WERI-Rb-1 (cell line): ENCODE measurements around the gene FOXN3.

Experiments used
- DNase-seq: peaks from one replicate; pipeline ENCODE4 v3.0.0-alpha.2; 2020
- H3K27ac ChIP-seq: fragments of 250-450 bp; sonication (Bioruptor Pico); 2 replicates; pipeline ENCODE4 v1.5.1; 2020; ENCODE audit warnings: mild to moderate bottlenecking, moderate library complexity
- H3K27me3 ChIP-seq: fragments of 250-450 bp; sonication (Bioruptor Pico); 2 replicates; pipeline ENCODE4 v1.5.1; 2021; ENCODE audit warnings: mild to moderate bottlenecking, low read depth, moderate library complexity; ENCODE audit not compliant: insufficient read depth, severe bottlenecking
- H3K36me3 ChIP-seq: fragments of 250-450 bp; sonication (Bioruptor Pico); 2 replicates; pipeline ENCODE4 v1.5.1; 2020; ENCODE audit warnings: mild to moderate bottlenecking, moderate library complexity
- H3K4me3 ChIP-seq: 2 replicates; pipeline ENCODE4 v1.5.1; 2011; ENCODE audit warnings: low read depth, mild to moderate bottlenecking, control low read depth, low read length
- H3K9me3 ChIP-seq: fragments of 250-450 bp; sonication (Bioruptor Pico); 2 replicates; pipeline ENCODE4 v1.5.1; 2021; ENCODE audit warnings: mild to moderate bottlenecking, moderate library complexity; ENCODE audit not compliant: severe bottlenecking
- TF ChIP-seq, protein P1 (sequence below): IDR thresholded peaks from 2 replicates; pipeline ENCODE4 v1.5.1; 2011; ENCODE audit warnings: low read depth, mild to moderate bottlenecking, control low read depth, inconsistent platforms, low read length

The FOXN3 gene, protein sequence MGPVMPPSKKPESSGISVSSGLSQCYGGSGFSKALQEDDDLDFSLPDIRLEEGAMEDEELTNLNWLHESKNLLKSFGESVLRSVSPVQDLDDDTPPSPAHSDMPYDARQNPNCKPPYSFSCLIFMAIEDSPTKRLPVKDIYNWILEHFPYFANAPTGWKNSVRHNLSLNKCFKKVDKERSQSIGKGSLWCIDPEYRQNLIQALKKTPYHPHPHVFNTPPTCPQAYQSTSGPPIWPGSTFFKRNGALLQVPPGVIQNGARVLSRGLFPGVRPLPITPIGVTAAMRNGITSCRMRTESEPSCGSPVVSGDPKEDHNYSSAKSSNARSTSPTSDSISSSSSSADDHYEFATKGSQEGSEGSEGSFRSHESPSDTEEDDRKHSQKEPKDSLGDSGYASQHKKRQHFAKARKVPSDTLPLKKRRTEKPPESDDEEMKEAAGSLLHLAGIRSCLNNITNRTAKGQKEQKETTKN

DNA sequence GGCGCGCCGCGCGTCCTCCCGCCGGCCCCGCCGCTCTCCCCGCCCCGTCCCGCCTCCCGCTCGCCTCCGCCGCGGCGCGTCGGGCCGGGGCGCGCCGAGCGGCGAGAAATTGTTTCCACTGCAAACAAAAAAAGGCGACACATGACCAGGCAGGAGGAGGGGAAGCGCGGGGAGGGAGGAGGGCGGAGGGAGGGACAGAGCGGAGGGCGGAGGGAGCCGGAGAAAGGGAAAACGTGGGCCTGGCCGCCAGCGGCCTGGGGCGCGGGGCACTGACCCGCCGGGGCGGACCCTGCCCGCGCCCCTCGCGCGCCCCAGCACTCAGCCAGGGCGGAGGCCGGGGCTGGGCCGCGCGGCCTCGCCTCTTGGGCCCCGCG, at the start of gene FOXN3:
FOXN3 (minus strand) TSS at position 143 of the 374 bp plus-strand sequence. CDS start 4,757 bp downstream, outside the sequence.
- Histone ChIP-seq H3K27me3 (no peaks in the 10 kb centered on the region), H3K27ac (no peak within 1 kb of the TSS), H3K36me3 (no peaks in the 10 kb centered on the region; the same call in 1 of the 2 replicates), H3K9me3 (no peaks in the 10 kb centered on the region), H3K4me3 (peak within 1 kb of the TSS; percentile 91)
- TF ChIP-seq, protein P1, sequence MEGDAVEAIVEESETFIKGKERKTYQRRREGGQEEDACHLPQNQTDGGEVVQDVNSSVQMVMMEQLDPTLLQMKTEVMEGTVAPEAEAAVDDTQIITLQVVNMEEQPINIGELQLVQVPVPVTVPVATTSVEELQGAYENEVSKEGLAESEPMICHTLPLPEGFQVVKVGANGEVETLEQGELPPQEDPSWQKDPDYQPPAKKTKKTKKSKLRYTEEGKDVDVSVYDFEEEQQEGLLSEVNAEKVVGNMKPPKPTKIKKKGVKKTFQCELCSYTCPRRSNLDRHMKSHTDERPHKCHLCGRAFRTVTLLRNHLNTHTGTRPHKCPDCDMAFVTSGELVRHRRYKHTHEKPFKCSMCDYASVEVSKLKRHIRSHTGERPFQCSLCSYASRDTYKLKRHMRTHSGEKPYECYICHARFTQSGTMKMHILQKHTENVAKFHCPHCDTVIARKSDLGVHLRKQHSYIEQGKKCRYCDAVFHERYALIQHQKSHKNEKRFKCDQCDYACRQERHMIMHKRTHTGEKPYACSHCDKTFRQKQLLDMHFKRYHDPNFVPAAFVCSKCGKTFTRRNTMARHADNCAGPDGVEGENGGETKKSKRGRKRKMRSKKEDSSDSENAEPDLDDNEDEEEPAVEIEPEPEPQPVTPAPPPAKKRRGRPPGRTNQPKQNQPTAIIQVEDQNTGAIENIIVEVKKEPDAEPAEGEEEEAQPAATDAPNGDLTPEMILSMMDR, result no peak
- DNase-seq, result peak; percentile 90

DNA sequence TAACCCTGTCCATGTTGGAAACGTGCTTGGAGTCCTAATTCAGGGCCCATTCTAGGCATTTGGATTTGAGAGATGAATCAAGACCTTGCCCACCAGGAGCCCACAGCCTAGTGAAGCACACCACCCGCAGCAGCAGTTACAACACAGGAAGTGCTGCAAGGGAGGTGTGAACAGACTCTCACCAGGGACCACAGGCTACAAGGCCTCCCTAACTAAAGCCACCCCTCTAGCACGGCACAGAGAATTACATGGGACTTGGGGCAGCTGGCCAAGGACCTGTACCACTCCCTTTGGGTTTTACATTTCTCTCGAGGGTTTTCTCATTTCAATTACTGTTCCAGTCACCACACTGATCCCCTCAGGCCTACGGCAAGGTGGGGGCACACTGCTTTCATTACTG, 49.5 kb upstream of the FOXN3 start:
- Histone ChIP-seq H3K4me3 (no peak overlapping the region), H3K9me3 (no peaks in the 10 kb centered on the region), H3K36me3 (no peaks in the 10 kb centered on the region), H3K27ac (no peak overlapping the region), H3K27me3 (no peaks in the 10 kb centered on the region)
- DNase-seq, result no peak
- TF ChIP-seq, protein P1, result no peak

DNA sequence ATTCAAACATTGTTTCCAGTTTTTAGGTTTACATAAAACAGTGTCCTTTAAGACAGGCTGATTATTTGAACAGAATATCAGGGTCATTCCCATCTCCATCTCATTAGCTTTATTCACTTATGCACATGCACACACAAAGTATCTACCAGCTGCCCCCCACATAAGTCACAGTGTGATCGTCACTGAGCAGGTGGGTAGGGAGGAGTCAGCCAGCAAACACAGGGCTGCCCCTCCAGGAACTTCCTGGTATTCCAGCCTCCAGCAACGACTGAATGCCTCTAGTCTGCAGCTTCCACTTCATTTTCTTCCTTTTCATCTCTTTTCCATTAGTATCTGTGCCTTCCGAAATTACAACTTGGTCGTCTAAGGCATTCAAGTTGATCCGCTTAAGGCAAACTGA, 48.8 kb upstream of the FOXN3 start:
- no peak overlapping the region for H3K4me3 ChIP-seq
- H3K27ac ChIP-seq, result no peak overlapping the region
- no peaks in the 10 kb centered on the region for H3K27me3 ChIP-seq
- H3K9me3 ChIP-seq, result no peaks in the 10 kb centered on the region
- TF ChIP-seq, protein P1, result no peak
- no peak for DNase-seq
- H3K36me3 ChIP-seq, result no peaks in the 10 kb centered on the region

DNA sequence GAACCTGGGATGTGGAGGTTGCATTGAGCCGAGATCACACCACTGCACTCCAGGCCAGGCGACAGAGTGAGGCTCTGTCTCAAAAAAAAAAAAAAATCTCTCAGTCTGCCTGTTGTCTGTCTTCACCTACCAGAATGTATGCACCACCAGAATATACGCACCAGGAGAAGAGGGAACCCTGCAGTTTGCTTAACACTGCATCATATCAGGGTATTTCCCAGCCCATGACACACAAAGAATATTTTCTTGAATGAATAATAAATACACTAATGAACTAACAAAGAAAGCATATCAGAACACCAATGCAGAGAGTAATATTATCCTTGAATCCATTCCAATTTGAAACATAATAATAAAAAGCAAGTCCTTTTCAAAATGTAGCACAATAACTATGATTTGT, 44.2 kb upstream of the FOXN3 start:
- H3K9me3 ChIP-seq, result no peaks in the 10 kb centered on the region
- no peak overlapping the region for H3K4me3 ChIP-seq
- TF ChIP-seq, protein P1, result no peak
- H3K27ac ChIP-seq, result no peak overlapping the region
- no peaks in the 10 kb centered on the region for H3K27me3 ChIP-seq
- no peak for DNase-seq
- H3K36me3 ChIP-seq, result no peaks in the 10 kb centered on the region

DNA sequence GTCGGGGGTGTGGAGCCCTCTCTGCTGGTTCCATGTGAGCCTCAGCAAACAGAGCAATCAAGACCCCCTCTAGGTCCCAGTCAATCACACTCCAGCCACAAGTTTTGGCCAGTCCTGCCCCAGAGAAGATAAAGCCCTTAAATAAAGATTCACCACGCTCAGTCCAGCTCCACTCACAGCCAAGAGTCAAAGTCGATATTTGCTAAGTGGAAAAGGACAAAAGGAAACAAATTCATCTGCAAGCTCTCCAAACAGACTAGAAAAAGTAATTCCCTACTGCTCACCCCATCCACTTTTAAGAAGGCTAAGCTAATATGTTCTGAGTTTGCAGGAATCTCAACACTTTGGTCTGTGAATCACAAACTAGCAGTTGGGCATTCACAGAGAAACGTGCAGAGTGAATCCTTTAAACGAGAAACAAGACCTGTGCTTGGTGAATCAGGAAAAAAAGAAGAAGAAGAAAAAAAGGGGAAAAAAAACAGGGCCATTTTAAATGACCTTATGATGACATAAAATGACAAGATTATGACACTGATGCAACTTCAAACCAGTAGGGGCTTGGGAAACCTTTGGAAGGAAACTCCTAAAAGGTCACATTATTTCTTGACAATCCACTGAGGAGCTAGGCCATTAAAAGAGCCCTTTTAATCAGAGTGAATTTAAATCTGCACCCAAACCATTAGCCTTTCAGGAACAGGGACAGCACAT, 41.8 kb upstream of the FOXN3 start:
- Histone ChIP-seq H3K27me3 (no peaks in the 10 kb centered on the region), H3K36me3 (no peaks in the 10 kb centered on the region), H3K27ac (no peak overlapping the region), H3K4me3 (no peak overlapping the region), H3K9me3 (no peaks in the 10 kb centered on the region)
- TF ChIP-seq, protein P1, result no peak
- no peak for DNase-seq
